HEK293 (cell line): ENCODE measurements around the gene FARSA.

Experiments
- CTCF ChIA-PET: fragments of 350-600 bp; formaldehyde crosslinking; extraction: SDS; loops from one replicate; lab custom pipeline; 2021; ENCODE audit warnings: antibody characterized with exemption; lab: Yijun Ruan, JAX
- POLR2A ChIA-PET: fragments of 300-600 bp; formaldehyde crosslinking; extraction: SDS; loops from one replicate; lab custom pipeline; 2020; ENCODE audit warnings: antibody characterized with exemption, inconsistent platforms; lab: Yijun Ruan, JAX
- H3K27ac ChIP-seq: fragments of 200-500 bp; sonication (Bioruptor generic); 2 replicates; pipeline ENCODE4 v1.5.1; 2014; ENCODE audit warnings: low read depth, low read length, control low read depth, inconsistent platforms; ENCODE audit errors: extremely low read depth
- H3K36me3 ChIP-seq, 2 experiments: fragments of 200-500 bp in 1 of 2; sonication (Bioruptor generic) in 1 of 2; 1 replicate in 1 of 2; 2 replicates in 1 of 2; pipeline ENCODE4 v1.5.1; 2014 to 2017; ENCODE audit warnings: inconsistent platforms in 2 of 2, low read length in 2 of 2; ENCODE audit not compliant: control insufficient read depth in 2 of 2, insufficient read depth in 1 of 2
- H3K4me1 ChIP-seq: fragments of 200-500 bp; sonication (Bioruptor generic); 2 replicates; pipeline ENCODE4 v1.5.1; 2014; ENCODE audit warnings: mild to moderate bottlenecking, low read length, inconsistent platforms; ENCODE audit not compliant: control insufficient read depth, insufficient read depth
- H3K4me3 ChIP-seq: 2 replicates; pipeline ENCODE4 v1.5.1; 2011; ENCODE audit warnings: low read depth, mild to moderate bottlenecking, control low read depth, low read length, moderate library complexity
- H3K9me3 ChIP-seq: fragments of 200-500 bp; sonication (Bioruptor generic); 2 replicates; pipeline ENCODE4 v1.5.1; 2014; ENCODE audit warnings: low read depth, low read length, inconsistent platforms; ENCODE audit not compliant: control insufficient read depth, insufficient read depth
- BCL11A ChIP-seq: fragments of 450-650 bp; formaldehyde crosslinking; IDR thresholded peaks from 2 replicates; pipeline ENCODE4 v1.5.1; 2016; ENCODE audit warnings: low read depth, missing biosample characterization, missing genetic modification characterization
- BCL11B ChIP-seq: fragments of 450-650 bp; formaldehyde crosslinking; IDR thresholded peaks from 2 replicates; pipeline ENCODE4 v1.5.1; 2016; ENCODE audit warnings: low read depth, missing biosample characterization, missing genetic modification characterization
- GFI1B ChIP-seq: fragments of 450-650 bp; formaldehyde crosslinking; IDR thresholded peaks from 2 replicates; pipeline ENCODE4 v1.5.1; 2016; ENCODE audit warnings: missing biosample characterization, missing genetic modification characterization
- GLIS2 ChIP-seq: fragments of 450-650 bp; formaldehyde crosslinking; IDR thresholded peaks from 2 replicates; pipeline ENCODE4 v1.5.1; 2016; ENCODE audit warnings: missing biosample characterization, missing genetic modification characterization
- HIC1 ChIP-seq: fragments of 450-650 bp; formaldehyde crosslinking; IDR thresholded peaks from 2 replicates; pipeline ENCODE4 v1.5.1; 2016; ENCODE audit warnings: missing biosample characterization, missing genetic modification characterization
- HOXD13 ChIP-seq: sonication (generic); formaldehyde crosslinking; IDR thresholded peaks from 2 replicates; pipeline ENCODE4 v1.8.0; 2022; ENCODE audit warnings: missing genetic modification reagents, borderline replicate concordance
- KLF16 ChIP-seq: fragments of 450-650 bp; formaldehyde crosslinking; IDR thresholded peaks from 2 replicates; pipeline ENCODE4 v1.5.1; 2017; ENCODE audit warnings: missing biosample characterization, missing genetic modification characterization
- KLF7 ChIP-seq: fragments of 450-650 bp; formaldehyde crosslinking; IDR thresholded peaks from 2 replicates; pipeline ENCODE4 v1.5.1; 2016; ENCODE audit warnings: missing biosample characterization, missing genetic modification characterization, borderline replicate concordance
- KLF8 ChIP-seq: fragments of 450-650 bp; formaldehyde crosslinking; IDR thresholded peaks from 2 replicates; pipeline ENCODE4 v1.5.1; 2016; ENCODE audit warnings: missing biosample characterization, missing genetic modification characterization
- MZF1 ChIP-seq: fragments of 450-650 bp; formaldehyde crosslinking; IDR thresholded peaks from 2 replicates; pipeline ENCODE4 v1.5.1; 2017; ENCODE audit warnings: missing biosample characterization, missing genetic modification characterization, borderline replicate concordance
- SP2 ChIP-seq: fragments of 450-650 bp; formaldehyde crosslinking; IDR thresholded peaks from 2 replicates; pipeline ENCODE4 v1.5.1; 2016; ENCODE audit warnings: missing biosample characterization, missing genetic modification characterization
- TCF7L2 ChIP-seq: IDR thresholded peaks from 2 replicates; pipeline ENCODE4 v1.6.1; 2011; ENCODE audit warnings: low read depth, mild to moderate bottlenecking, inconsistent platforms, low read length, moderate library complexity, borderline replicate concordance
- YY2 ChIP-seq: fragments of 450-650 bp; formaldehyde crosslinking; IDR thresholded peaks from 2 replicates; pipeline ENCODE4 v1.5.1; 2016; ENCODE audit warnings: missing biosample characterization, missing genetic modification characterization
- ZBTB20 ChIP-seq: fragments of 450-650 bp; formaldehyde crosslinking; IDR thresholded peaks from 2 replicates; pipeline ENCODE4 v1.5.1; 2016; ENCODE audit warnings: missing biosample characterization, missing genetic modification characterization
- ZBTB7A ChIP-seq: fragments of 450-650 bp; formaldehyde crosslinking; IDR thresholded peaks from 2 replicates; pipeline ENCODE4 v1.5.1; 2016; ENCODE audit warnings: low read depth, missing biosample characterization, missing genetic modification characterization
- ZFP37 ChIP-seq: fragments of 450-650 bp; formaldehyde crosslinking; IDR thresholded peaks from 2 replicates; pipeline ENCODE4 v1.5.1; 2016; ENCODE audit warnings: missing biosample characterization, missing genetic modification characterization
- ZFP69B ChIP-seq: fragments of 450-650 bp; formaldehyde crosslinking; IDR thresholded peaks from 2 replicates; pipeline ENCODE4 v1.5.1; 2016; ENCODE audit warnings: missing biosample characterization, missing genetic modification characterization
- ZNF114 ChIP-seq: fragments of 450-650 bp; formaldehyde crosslinking; IDR thresholded peaks from 2 replicates; pipeline ENCODE4 v1.5.0; 2017; ENCODE audit warnings: missing biosample characterization, missing genetic modification characterization
- ZNF138 ChIP-seq: fragments of 450-650 bp; formaldehyde crosslinking; IDR thresholded peaks from 2 replicates; pipeline ENCODE4 v1.5.1; 2016; ENCODE audit warnings: missing biosample characterization, missing genetic modification characterization, borderline replicate concordance
- ZNF175 ChIP-seq: fragments of 450-650 bp; formaldehyde crosslinking; IDR thresholded peaks from 2 replicates; pipeline ENCODE4 v1.5.1; 2016; ENCODE audit warnings: missing biosample characterization, missing genetic modification characterization
- ZNF311 ChIP-seq: fragments of 450-650 bp; formaldehyde crosslinking; IDR thresholded peaks from 2 replicates; pipeline ENCODE4 v1.5.1; 2017; ENCODE audit warnings: missing biosample characterization, missing genetic modification characterization, borderline replicate concordance
- ZNF362 ChIP-seq: fragments of 450-650 bp; formaldehyde crosslinking; IDR thresholded peaks from 2 replicates; pipeline ENCODE4 v1.5.1; 2016; ENCODE audit warnings: missing biosample characterization, missing genetic modification characterization
- ZNF391 ChIP-seq: fragments of 450-650 bp; formaldehyde crosslinking; IDR thresholded peaks from 2 replicates; pipeline ENCODE4 v1.5.1; 2016; ENCODE audit warnings: low read depth, missing biosample characterization, missing genetic modification characterization, borderline replicate concordance
- ZNF426 ChIP-seq: fragments of 450-650 bp; formaldehyde crosslinking; IDR thresholded peaks from 2 replicates; pipeline ENCODE4 v1.5.1; 2017; ENCODE audit warnings: missing biosample characterization, missing genetic modification characterization, mild to moderate bottlenecking, inconsistent platforms, moderate library complexity
- ZNF510 ChIP-seq: fragments of 450-650 bp; formaldehyde crosslinking; IDR thresholded peaks from 2 replicates; pipeline ENCODE4 v1.5.1; 2018; ENCODE audit warnings: mild to moderate bottlenecking, missing genetic modification characterization, missing biosample characterization; ENCODE audit not compliant: insufficient replicate concordance
- ZNF544 ChIP-seq: fragments of 450-650 bp; formaldehyde crosslinking; IDR thresholded peaks from 2 replicates; pipeline ENCODE4 v1.5.0; 2017; ENCODE audit warnings: missing biosample characterization, missing genetic modification characterization
- ZNF558 ChIP-seq: fragments of 450-650 bp; formaldehyde crosslinking; IDR thresholded peaks from 2 replicates; pipeline ENCODE4 v1.5.1; 2016; ENCODE audit warnings: missing biosample characterization, missing genetic modification characterization
- ZNF621 ChIP-seq: fragments of 450-650 bp; formaldehyde crosslinking; IDR thresholded peaks from 2 replicates; pipeline ENCODE4 v1.5.1; 2017; ENCODE audit warnings: missing biosample characterization, missing genetic modification characterization
- ZNF660 ChIP-seq: fragments of 450-650 bp; IDR thresholded peaks from 2 replicates; pipeline ENCODE4 v1.5.1; 2018; ENCODE audit warnings: missing biosample characterization, mild to moderate bottlenecking, missing genetic modification characterization
- ZNF692 ChIP-seq: fragments of 450-650 bp; formaldehyde crosslinking; IDR thresholded peaks from 2 replicates; pipeline ENCODE4 v1.5.1; 2016; ENCODE audit warnings: missing biosample characterization, missing genetic modification characterization
- ZNF785 ChIP-seq: fragments of 450-650 bp; formaldehyde crosslinking; IDR thresholded peaks from 2 replicates; pipeline ENCODE4 v1.5.1; 2016; ENCODE audit warnings: missing biosample characterization, missing genetic modification characterization
- ZXDB ChIP-seq: fragments of 450-650 bp; formaldehyde crosslinking; IDR thresholded peaks from 2 replicates; pipeline ENCODE4 v1.5.1; 2016; ENCODE audit warnings: missing biosample characterization, missing genetic modification characterization

Gene FARSA

GRCh38 chr19:12953799-12954611 is 20.5 kb upstream of the FARSA start (continued):
- TF ChIP-seq ZNF510 (no peak), ZNF114 (no peak), ZNF544 (tag by site-specific recombination) (no peak), ZNF391 (tag by site-specific recombination) (no peak), ZNF785 (tag by site-specific recombination) (no peak), BCL11B (tag by site-specific recombination) (no peak), SP2 (tag by site-specific recombination) (no peak), ZNF311 (tag by site-specific recombination) (no peak), KLF8 (tag by site-specific recombination) (no peak), ZNF138 (no peak), GFI1B (no peak), MZF1 (no peak), KLF16 (tag by site-specific recombination) (no peak), ZBTB20 (tag by site-specific recombination) (no peak), ZBTB7A (tag by site-specific recombination) (no peak), ZNF558 (tag by site-specific recombination) (no peak)

- POLR2A ChIA-PET, result interaction anchor here (0.6 to 4.9 kb wide), 6 partner anchors 12 to 199 kb away, joined by 3 to 21 read pairs (median 4); partner anchors contain the start of genes CALR, FARSA and SYCE2
- Histone ChIP-seq H3K4me3 (no peak overlapping the region), H3K9me3 (no peaks in the 10 kb centered on the region), H3K4me1 (peaks cover 10% of the 10 kb centered on the region), H3K36me3 (peaks cover 34 to 66% of the 10 kb centered on the region in 2 experiments), H3K27ac (peak overlapping the region; percentile 59; the same call in 1 of the 2 replicates)
- CTCF ChIA-PET, result interaction anchor here (0.7 to 5.5 kb wide), 2 partner anchors 13 to 16 kb away, joined by 4 to 48 read pairs; no protein-coding TSS in a partner anchor
- TF ChIP-seq ZNF692 (tag by site-specific recombination) (peak; percentile 92), KLF7 (tag by site-specific recombination) (no peak), ZNF621 (tag by site-specific recombination) (no peak), HIC1 (peak; percentile 8; the same call in 1 of the 2 replicates), ZNF660 (tag by site-specific recombination) (no peak), KLF16 (tag by site-specific recombination) (no peak), ZXDB (tag by site-specific recombination) (0 out of 2 replicates have a peak, but pooled peaks have one; percentile 9), ZFP69B (0 out of 2 replicates have a peak, but pooled peaks have one; percentile 29), ZNF362 (tag by site-specific recombination) (no peak), BCL11A (tag by site-specific recombination) (no peak), GLIS2 (tag by site-specific recombination) (no peak), TCF7L2 (no peak), YY2 (tag by site-specific recombination) (no peak), ZFP37 (tag by site-specific recombination) (no peak), HOXD13 (CRISPR knock-in tag) (no peak), ZNF175 (tag by site-specific recombination) (no peak), ZNF426 (tag by site-specific recombination) (no peak)
Observed at GRCh38 chr19:12953138-12953798, 19.8 kb upstream of the FARSA start.
